ENCODE data around the gene GTF2H1. TPM values are rescaled to one million over a fixed set of nuclear protein-coding genes. Genes with fewer than 3 reads are reported as not detected.

The GTF2H1 gene
- total and polyA plus RNA-seq, 9 of the 15 experiments (the other 6 are each of a cell fraction or from before 2014, with no cell fraction given) = 56.9 to 126 (median 92.1) TPM

GRCh38 chr11:18395735-18396504, 73.6 kb downstream of the GTF2H1 start (continued):
- TF ChIP-seq MLLT1 (IDR thresholded peaks at IDR 0.05) = no peak
- no peak for TF ChIP-seq COPS2 (conservative IDR thresholded peaks at IDR 0.05)
- TF ChIP-seq ZNF212 (CRISPR knock-in tag; IDR thresholded peaks at IDR 0.05) = no peak
- no peak for TF ChIP-seq ZNF584 (CRISPR knock-in tag; IDR thresholded peaks at IDR 0.05; ENCODE audit: low read depth)
- TF ChIP-seq TCF15 (CRISPR knock-in tag; IDR thresholded peaks at IDR 0.05) = no peak
- TF ChIP-seq ZNF174 (CRISPR knock-in tag; IDR thresholded peaks at IDR 0.05) = no peak
- no peak for TF ChIP-seq STAG1 (CRISPR knock-in tag; IDR thresholded peaks at IDR 0.05; ENCODE audit: borderline replicate concordance)
- TF ChIP-seq ZNF583 (CRISPR knock-in tag; IDR thresholded peaks at IDR 0.05) = no peak
- no peak for TF ChIP-seq HMG20A (CRISPR knock-in tag; conservative IDR thresholded peaks at IDR 0.05)
- no peak for TF ChIP-seq ZKSCAN1 (IDR thresholded peaks at IDR 0.05; ENCODE audit: low read depth, low read length)
- TF ChIP-seq GABPB1 (CRISPR knock-in tag; IDR thresholded peaks at IDR 0.05) = peak; percentile 82
- TF ChIP-seq ARID4B (CRISPR knock-in tag; IDR thresholded peaks at IDR 0.05) = no peak
- no peak for TF ChIP-seq PATZ1 (CRISPR knock-in tag; IDR thresholded peaks at IDR 0.05; ENCODE audit: borderline replicate concordance)
- TF ChIP-seq EHMT2 (IDR thresholded peaks at IDR 0.05) = no peak
- no peak for TF ChIP-seq ZNF316 (IDR thresholded peaks at IDR 0.05)
- TF ChIP-seq TBP (optimal IDR thresholded peaks at IDR 0.05; ENCODE audit: low read depth, low read length) = peak; percentile 75
- TF ChIP-seq LARP7 (IDR thresholded peaks at IDR 0.05) = no peak

Data from K562 (cell line).